Femur (tissue), 1 donor: ENCODE data around the gene DST.

ENCODE experiments used
- DNase-seq: peaks from one replicate; pipeline ENCODE4 v3.0.0-alpha.2; 2017

DST gene

DNA sequence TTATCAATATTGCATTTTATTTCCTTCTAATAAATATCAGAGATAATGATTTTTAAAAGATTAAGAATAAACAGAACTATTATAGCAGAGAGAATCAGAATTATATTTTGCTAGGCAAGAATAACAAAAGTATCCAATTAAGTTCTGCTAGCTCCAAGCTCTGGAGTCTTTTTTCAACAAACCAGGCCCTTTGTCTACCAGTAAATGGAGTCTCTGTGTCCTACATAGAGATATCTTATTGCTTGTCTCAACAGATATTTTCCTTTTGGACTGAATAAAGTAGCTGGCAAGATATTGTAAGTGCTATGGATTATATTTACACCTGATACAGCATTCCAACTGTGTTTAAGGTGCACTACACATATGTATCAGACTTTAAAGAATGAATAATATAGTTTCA is 107.1 kb downstream of the DST start:
- DNase-seq: no peak

DNA sequence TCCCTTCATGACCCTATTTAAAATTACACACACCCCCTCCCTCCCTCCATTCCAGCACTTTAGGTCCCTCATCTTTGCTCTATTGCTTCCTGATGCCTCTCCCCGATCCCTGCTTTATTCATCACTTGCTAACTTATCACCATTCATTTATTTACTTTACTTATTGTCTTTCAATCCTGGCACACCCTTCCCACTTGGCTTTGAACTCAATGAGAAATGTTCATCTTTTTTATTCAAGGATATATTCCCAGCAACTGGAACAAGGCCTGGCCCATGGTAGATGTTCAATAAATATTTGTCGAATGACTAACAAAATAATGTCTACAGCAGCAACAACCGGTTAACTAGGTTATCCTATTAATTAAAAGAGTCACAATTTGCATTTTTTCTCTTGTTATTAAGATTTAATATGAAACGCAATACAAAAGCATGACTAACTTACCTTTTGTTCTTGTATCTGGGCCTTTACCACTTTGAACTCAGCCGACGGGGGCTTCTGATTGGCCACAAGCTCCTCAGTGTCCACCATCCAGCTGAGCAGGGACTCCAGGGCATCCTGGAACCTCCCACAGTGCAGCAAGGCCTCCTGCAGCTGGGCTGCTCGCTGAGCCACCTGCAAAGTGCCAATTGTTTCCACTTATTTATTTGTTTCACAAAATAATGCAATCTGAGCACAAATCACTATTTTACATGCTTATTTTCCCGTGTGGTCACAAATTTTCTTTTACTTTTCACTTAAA is 107.8 kb downstream of the DST start:
- DNase-seq: no peak

- no peak for DNase-seq
Observed at GRCh38 chr6:56532766-56533551, 109.7 kb downstream of the DST start.

DNA sequence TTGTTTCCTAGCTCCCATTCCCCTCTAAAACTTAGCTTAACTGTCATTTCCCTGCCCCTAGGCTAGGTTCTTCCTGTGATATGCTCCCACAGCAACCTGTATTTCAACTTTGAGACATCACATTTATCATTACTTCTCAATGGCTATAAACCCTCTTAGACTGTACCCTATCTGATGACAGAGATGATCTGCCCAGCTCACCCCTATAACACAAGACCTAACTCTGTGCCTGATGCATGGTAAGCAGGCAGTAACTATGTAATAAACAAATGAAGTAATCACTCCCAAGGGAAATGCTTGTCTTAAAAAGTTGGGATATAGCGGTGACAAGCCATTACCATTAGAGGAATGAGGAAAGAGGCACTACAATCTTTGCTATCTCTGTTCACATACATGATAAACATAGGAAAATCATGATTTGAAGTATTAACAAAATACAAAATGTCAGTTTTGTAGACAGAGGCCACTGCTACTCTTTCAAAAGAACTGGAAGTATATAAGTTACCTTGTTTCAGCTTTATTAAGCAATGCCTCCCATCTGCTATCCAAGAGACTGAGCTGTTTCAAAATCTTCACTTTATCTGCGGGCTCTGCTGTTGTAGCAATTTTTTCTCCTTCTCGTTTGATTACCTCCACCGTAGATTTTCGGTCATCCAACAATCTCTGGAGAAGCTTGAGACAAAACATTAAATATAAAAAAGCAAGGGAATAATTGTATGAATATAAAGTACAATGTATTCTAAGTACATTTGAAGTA is 110.7 kb downstream of the DST start:
- no peak for DNase-seq

- no peak for DNase-seq
Observed at GRCh38 chr6:56529594-56530191, 113.0 kb downstream of the DST start.

DNA sequence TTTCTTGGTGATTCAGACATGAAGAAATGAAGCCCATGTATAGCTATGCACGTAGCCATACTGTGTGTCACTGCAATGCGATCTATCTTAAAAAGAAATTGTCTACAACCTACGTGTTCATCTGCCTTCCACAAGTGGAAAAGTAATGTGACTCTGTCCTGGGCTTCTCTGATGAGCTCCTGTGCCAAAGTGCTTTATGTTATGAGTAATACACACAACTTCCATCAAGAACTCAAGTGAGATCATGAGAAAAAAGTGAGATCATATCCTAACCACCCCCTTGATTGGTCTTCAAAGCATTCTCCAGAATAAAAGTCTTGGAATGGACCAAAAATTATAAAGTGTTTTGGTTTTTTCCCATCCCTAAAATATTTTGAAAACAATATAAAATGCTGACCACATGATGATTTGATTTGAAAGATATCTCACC is 114.3 kb downstream of the DST start:
- no peak for DNase-seq

- DNase-seq: no peak
Observed at GRCh38 chr6:56527934-56528333, 114.8 kb downstream of the DST start.

- no peak for DNase-seq
Observed at GRCh38 chr6:56526860-56527544, 115.7 kb downstream of the DST start.

DNA sequence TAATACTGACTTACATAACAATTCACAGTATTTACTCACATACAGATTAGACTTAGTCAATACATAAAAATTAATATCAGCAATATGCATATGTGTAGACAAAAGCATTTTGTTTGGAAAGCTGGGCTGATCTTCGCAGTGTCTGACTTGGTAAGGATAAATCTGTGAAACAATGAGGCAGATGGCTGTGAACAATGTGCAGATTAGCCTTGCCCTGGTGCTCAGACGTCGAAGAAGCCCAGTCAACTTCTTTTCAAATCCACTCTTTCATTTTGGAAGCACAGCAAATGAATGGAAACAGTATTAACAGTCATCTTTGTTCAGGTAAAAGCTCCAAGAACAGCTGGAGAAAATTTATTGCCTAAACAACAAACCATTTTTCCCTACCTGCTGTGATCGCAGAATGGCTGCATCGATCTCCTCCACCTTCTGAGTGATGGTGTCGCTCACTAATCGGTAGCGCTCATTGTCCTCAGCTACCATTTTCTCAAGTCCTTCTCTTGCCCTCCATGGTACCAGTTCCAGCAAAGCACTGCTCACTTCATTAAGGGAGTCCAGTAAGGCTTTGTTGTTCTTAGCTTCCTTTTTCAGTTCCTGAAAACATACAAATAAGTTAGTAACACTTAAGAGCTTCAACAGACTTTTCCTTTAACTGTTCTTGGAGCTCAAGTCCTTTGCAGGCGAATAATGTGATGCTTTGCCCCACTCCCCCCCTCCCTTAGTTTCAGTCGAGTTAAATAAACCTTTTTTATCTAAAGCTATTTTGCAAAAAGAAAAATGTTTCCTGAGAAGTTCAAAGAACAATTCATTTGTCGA is 116.5 kb downstream of the DST start:
- DNase-seq: no peak

DNA sequence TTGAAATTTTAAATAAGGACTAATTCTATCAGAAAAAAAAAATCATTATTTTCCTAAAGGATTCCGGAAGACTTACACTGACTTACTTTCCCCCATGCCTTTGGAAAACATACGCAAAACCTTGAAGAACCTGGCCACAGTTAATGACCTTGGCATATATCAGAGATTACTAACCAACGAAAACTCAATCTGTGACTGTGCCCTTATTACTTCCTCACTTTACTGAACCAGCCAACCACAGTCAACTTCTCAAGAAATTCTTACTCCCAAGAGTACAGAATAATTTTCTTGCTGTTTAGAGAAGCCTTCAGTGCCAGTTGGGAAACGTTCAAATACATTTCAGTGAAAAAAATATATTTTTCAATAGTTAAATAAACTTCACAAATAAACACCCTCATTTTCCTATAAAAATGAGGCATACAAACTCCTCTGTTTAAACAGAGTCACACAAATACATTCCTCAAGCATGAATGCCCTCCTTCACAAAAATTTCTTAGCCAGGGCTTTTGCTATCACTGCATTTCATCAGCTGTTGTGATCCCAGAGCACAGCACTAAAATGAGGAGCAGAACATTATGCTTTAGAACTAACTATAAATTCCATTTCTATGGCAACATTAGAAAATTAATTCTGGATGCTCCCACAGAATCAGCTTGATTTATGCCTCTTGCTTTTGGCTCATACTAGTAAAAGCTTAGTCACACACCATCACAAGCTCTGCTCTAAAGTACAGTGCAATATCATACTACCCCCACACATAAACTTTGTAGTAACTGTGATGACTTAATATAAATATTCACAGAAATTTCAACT is 117.6 kb downstream of the DST start:
- DNase-seq: peak; percentile 31

DNA sequence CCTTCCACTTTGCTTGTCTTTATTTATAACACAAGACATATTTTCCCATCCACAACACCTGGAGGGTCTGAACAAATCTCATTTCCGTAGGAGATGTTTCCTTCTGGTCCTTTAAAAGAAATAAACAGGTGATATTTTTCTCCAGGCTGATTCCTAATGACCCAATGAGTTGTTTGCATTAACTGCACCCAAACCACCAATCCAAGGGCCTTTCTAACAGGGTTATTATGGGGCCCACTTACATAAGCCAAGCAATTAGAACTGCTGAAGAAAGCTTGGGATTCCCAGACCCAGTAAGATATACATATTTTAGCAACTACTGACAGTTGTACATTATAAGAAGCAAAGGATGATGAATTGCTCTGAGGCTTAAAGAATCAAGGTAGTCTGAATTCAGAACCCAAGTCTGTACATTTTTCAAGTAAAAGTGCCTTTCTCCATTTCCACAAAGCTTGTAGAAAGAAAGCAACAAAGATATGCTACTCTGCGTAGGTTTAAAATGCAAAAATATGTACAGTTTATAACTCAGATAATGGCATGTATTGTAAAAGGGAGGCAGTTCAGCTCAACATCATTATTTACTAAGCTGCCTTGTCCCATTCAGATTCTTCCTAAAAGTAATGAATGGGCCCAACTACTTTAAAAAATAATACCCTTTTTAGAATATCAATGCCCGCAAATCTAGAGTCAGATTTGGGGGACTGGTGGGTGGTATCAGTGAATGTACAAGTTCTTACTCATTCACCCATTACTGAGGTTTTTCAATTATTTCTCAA is 120.0 kb downstream of the DST start:
- no peak for DNase-seq

DNA sequence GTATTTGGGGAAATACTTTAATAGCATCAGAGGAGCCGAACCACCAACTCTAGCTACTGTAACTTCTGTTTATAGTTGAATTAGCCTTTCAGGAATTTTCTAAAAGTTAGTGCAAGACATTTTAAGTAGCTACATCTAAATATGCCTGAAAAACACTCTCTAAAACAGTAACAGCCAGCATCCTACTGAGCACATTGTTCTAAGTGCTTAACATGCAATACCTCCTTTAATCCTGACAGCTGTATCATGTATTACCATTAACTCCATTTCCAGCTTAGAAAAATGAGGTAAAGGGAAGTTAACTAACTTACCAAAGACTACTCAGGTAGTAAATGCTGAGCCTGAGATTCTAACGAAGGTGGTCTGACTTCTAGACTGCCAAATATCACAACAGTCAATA is 120.7 kb downstream of the DST start:
- no peak for DNase-seq

GRCh38 chr6:56521454-56521853 is 121.2 kb downstream of the DST start:
- no peak for DNase-seq

GRCh38 chr6:56520218-56520617 is 122.5 kb downstream of the DST start:
- no peak for DNase-seq

DNA sequence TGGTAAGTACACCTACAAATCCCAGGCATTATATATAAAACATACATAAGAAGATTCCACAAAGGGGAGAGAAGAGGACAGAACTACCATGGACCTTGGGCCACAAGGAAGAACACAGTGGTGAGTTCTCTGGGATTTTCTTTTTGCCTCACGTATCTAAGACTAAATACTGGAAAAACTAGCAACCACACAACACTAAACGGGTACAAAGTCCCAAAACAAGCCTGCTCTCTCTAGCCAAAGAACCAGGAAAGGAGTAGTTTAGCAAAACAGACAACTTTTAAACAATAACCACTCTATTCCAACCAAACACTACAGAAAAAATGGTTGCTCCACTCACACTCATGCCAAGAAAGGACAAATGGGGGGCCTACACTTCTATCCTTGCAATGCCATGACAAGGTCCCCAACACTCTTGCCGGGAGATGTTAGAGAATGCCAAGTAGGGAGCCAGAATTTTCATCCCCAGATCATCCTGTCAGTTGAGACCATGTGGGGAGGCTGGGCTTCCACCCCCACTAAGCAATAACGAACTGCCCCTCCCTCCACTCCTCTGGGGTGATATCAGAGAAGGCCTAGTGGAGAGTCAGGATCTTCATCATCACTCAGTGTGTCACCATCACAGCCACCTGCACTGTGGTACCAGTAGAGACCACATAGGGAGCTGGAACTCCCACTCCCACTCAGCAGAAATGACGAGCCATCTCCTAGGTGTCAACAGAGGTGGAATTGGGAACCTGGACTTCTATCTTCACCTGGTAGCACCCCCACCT is 123.5 kb downstream of the DST start:
- no peak for DNase-seq

DNA sequence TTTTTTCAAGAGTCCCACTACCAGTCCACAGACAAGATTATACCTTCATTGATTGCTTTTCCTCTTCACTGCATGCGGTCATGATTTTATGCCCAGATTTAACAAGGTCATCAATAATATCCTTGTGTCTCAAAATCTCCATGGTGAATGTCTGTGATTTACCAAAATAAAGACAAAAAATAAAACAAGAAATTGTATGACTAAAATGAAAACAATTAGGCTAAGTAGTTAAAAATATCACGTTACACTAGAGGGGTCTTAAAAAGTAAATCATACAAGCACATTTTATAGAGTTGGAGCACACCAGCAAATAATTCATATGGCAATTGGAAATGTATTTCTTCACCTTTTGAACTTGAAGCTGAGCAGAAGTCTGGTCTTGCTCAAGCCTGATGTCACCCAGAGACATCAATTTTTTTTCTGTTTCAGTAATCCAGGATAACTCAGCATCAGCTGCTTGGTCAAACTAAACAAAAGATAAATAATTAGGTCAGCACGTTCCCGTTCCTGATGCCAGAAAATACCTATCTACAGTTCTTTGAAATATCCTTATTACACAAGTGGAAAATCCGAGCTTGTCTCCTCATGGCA is 125.4 kb downstream of the DST start:
- no peak for DNase-seq

DNA sequence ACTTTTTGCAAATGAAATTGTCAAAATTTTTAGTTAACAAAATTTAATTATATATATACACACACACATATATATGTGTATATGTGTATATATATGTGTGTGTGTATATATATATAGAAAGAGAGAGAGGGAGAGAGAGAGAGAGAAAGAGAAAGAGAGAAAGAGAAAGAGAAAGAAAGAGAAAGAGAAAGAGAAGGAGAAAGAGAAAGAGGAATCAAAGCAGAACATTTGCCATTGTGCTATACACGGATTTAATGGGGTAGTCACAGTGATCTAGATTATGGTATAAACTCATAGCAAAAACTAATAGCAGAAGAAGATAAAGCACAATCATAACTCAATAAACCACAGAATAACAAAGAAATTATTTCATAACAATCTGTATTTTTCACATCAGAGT is 126.7 kb downstream of the DST start:
- DNase-seq: no peak

DNA sequence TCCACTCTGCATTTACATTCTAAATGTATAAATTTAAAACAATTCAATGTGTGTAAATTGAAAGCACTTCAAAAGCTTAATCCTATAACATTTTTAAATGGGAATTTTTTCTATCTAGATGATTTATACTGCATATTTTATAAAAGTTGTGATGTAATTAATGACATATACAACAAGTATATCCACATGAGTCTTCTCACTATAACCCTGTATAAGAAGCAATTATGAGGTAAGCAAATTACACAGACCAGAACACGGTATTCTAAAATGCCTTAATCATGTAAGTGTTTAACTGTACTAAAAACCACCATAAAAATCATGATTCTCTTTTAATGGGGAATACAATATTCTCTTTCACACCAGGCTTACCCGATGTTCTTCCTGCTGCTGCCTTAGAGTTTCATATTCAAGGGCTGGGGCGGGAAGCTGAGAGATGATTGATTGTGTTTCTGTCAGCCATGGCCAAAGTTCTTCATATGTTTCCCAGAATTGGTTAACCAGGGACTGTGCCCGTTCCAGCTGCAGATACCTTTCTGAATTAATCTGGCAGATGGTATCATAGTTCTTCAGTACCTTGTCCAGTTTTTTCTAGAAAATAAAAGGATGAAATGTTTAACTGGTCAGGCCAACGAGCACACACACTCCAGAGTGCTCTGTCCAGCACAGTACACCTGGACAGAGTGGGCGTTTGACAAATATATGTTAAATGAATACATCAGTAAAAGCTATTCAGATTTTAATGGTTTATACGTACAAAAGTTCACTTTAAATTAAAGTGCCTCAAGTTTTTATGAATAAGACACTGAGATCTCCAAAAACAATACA is 127.4 kb downstream of the DST start:
- DNase-seq: peak; percentile 32
